Panc1 (cell line): Measurements from ENCODE around the gene MDH1.

ENCODE experiments used
- CTCF ChIP-seq: fragments of 450-650 bp; IDR thresholded peaks from 2 replicates; pipeline ENCODE4 v1.5.1; 2017; ENCODE audit warnings: mild to moderate bottlenecking
- POLR2AphosphoS5 ChIP-seq: IDR thresholded peaks from 2 replicates; pipeline ENCODE4 v1.6.1; 2012; ENCODE audit warnings: mild to moderate bottlenecking, low read depth, low read length, moderate library complexity
- REST ChIP-seq, 2 experiments: IDR thresholded peaks; 2 replicates each; pipeline ENCODE4 v1.6.1; 2011 to 2012; ENCODE audit warnings: low read depth in 2 of 2, control low read depth in 1 of 2, low read length in 1 of 2, mild to moderate bottlenecking in 1 of 2, moderate library complexity in 1 of 2; ENCODE audit not compliant: insufficient read depth in 1 of 2
- TCF7L2 ChIP-seq: IDR thresholded peaks from 2 replicates; pipeline ENCODE4 v1.6.1; 2011; ENCODE audit warnings: mild to moderate bottlenecking, low read depth, low read length, inconsistent platforms

GRCh38 chr2:63654959-63655358, 66.2 kb downstream of the MDH1 start:
- TF ChIP-seq CTCF (no peak), POLR2AphosphoS5 (no peak), TCF7L2 (no peak), REST (IDR thresholded peaks at IDR 0.05; ENCODE audit: insufficient read depth in 1 of 2, low read depth in 2 of 2, low read length in 1 of 2) (no peak)
